Activated B cell treated with CpG ODN at 0.5 μM for 24 hours (primary cell): Measurements from ENCODE around the gene MVD. TPM values are rescaled to one million over a fixed set of nuclear protein-coding genes. Genes with fewer than 3 reads are reported as not detected.

ENCODE experiments used
- ATAC-seq: fragments of 200-7000 bp; cut with Tn5 transposase; one replicate; pipeline ENCODE4 v1.10.0; 2021; ENCODE audit warnings: low read depth, mild to moderate bottlenecking, moderate library complexity
- CTCF ChIA-PET: fragments of 350-600 bp; sonication (Branson Sonifier 250); formaldehyde crosslinking; loops from one replicate; lab custom pipeline; 2021; ENCODE audit warnings: antibody characterized with exemption; lab: Charles Lee
- POLR2A ChIA-PET: fragments of 350-600 bp; sonication (Branson Sonifier 250); formaldehyde crosslinking; loops from one replicate; lab custom pipeline; 2021; ENCODE audit warnings: antibody characterized with exemption; lab: Charles Lee
- DNase-seq: peaks from one replicate; pipeline ENCODE4 v3.0.0; 2022
- H3K27ac Mint-ChIP-seq: one replicate; pipeline ENCODE4 v1.8.0; 2020; ENCODE audit warnings: mixed read lengths
- H3K27me3 Mint-ChIP-seq: one replicate; pipeline ENCODE4 v1.8.0; 2021; ENCODE audit warnings: mixed read lengths
- H3K36me3 Mint-ChIP-seq: one replicate; pipeline ENCODE4 v1.8.0; 2021; ENCODE audit warnings: low read depth, mixed read lengths
- H3K4me1 Mint-ChIP-seq: one replicate; pipeline ENCODE4 v1.8.0; 2021; ENCODE audit warnings: mixed read lengths
- H3K4me3 Mint-ChIP-seq: one replicate; pipeline ENCODE4 v1.8.0; 2020; ENCODE audit warnings: mild to moderate bottlenecking, mixed read lengths
- H3K9me3 Mint-ChIP-seq: one replicate; pipeline ENCODE4 v1.8.0; 2020; ENCODE audit warnings: mixed read lengths
- CTCF ChIP-seq: fragments of 200-600 bp; IDR thresholded peaks from one replicate; pipeline ENCODE4 v1.8.0; 2022; ENCODE audit warnings: antibody characterized with exemption, mild to moderate bottlenecking
- intact Hi-C: fragments of 100-400 bp; cut with micrococcal nuclease; formaldehyde crosslinking; loops from one replicate; pipeline ENCODE4 v1.15.1; 2024
- total RNA-seq: library from RNA; stranded (reverse); gene quantifications from 2 replicates; pipeline ENCODE4 v1.2.3, GENCODE V29; 2022

MVD gene
- total RNA-seq, 1 donor from 2014 or later = 140 TPM

GRCh38 chr16:88651276-88651988, 11.5 kb downstream of the MVD start:
- no peak for TF ChIP-seq CTCF
- no peaks in the 10 kb centered on the region for H3K9me3 Mint-ChIP-seq
- intact Hi-C loops = loop anchor here (1.0 to 5.0 kb wide), 15 partner anchors 11 to 701 kb away; partner anchors contain the start of genes BANP, CDT1, CTU2 and GALNS
- peak overlapping the region; percentile 93 for H3K4me3 Mint-ChIP-seq
- ChIA-PET POLR2A (interaction anchor here (0.6 to 6.4 kb wide), 13 partner anchors 9 to 205 kb away, joined by 3 to 102 read pairs (median 5); partner anchors contain the start of genes GALNS, IL17C, MVD and TRAPPC2L), CTCF (interaction anchor here (0.8 to 1.2 kb wide), 2 partner anchors 18 to 57 kb away, joined by 3 read pairs; no protein-coding TSS in a partner anchor)
- peaks cover 44% of the 10 kb centered on the region for H3K4me1 Mint-ChIP-seq
- DNase-seq = peak; percentile 93
- H3K36me3 Mint-ChIP-seq = peaks cover 39% of the 10 kb centered on the region
- peak overlapping the region; percentile 93 for H3K27ac Mint-ChIP-seq
- no peaks in the 10 kb centered on the region for H3K27me3 Mint-ChIP-seq
- ATAC-seq = peak; percentile 85

GRCh38 chr16:88650749-88651275, 12.1 kb downstream of the MVD start, which contains the start of gene CYBA:
TSS of gene CYBA (minus strand) at chr16:88651053. CDS start at chr16:88651013, 40 bp downstream.
- H3K4me1 Mint-ChIP-seq = peaks cover 50% of the 10 kb centered on the region
- DNase-seq (no peak), ATAC-seq (peak; percentile 81)
- H3K4me3 Mint-ChIP-seq = peak within 1 kb of the TSS; percentile 93
- no peak for TF ChIP-seq CTCF
- peaks cover 41% of the 10 kb centered on the region for H3K36me3 Mint-ChIP-seq
- CTCF ChIA-PET = no interaction called here
- intact Hi-C loops = loop anchor here (1.0 to 5.0 kb wide), 15 partner anchors 11 to 700 kb away; partner anchors contain the start of genes BANP, CDT1, CTU2 and GALNS
- peak within 1 kb of the TSS; percentile 93 for H3K27ac Mint-ChIP-seq
- POLR2A ChIA-PET = interaction anchor here (0.6 to 6.4 kb wide), 16 partner anchors 9 to 206 kb away, joined by 3 to 102 read pairs (median 5); partner anchors contain the start of genes GALNS, IL17C, MVD and TRAPPC2L
- no peaks in the 10 kb centered on the region for H3K9me3 Mint-ChIP-seq
- H3K27me3 Mint-ChIP-seq = no peaks in the 10 kb centered on the region

GRCh38 chr16:88649924-88650748, 12.8 kb downstream of the MVD start:
- no peak for TF ChIP-seq CTCF
- H3K9me3 Mint-ChIP-seq = no peaks in the 10 kb centered on the region
- H3K4me3 Mint-ChIP-seq = peak overlapping the region; percentile 93
- ATAC-seq = peak; percentile 6
- ChIA-PET POLR2A (interaction anchor here (0.9 to 6.4 kb wide), 14 partner anchors 8 to 162 kb away, joined by 3 to 102 read pairs (median 6); partner anchors contain the start of genes APRT, IL17C, MVD and ZC3H18), CTCF (interaction anchor here (1.4 kb wide), 1 partner anchor 35 kb away, joined by 5 read pairs; no protein-coding TSS in a partner anchor)
- peak; percentile 66 for DNase-seq
- intact Hi-C loops = loop anchor here (2.0 to 5.0 kb wide), 4 partner anchors 153 to 699 kb away; partner anchors contain the start of genes BANP, CDT1, GALNS and TRAPPC2L
- H3K27me3 Mint-ChIP-seq = no peaks in the 10 kb centered on the region
- peaks cover 57% of the 10 kb centered on the region for H3K4me1 Mint-ChIP-seq
- H3K27ac Mint-ChIP-seq = peak overlapping the region; percentile 92
- H3K36me3 Mint-ChIP-seq = peaks cover 44% of the 10 kb centered on the region

DNA sequence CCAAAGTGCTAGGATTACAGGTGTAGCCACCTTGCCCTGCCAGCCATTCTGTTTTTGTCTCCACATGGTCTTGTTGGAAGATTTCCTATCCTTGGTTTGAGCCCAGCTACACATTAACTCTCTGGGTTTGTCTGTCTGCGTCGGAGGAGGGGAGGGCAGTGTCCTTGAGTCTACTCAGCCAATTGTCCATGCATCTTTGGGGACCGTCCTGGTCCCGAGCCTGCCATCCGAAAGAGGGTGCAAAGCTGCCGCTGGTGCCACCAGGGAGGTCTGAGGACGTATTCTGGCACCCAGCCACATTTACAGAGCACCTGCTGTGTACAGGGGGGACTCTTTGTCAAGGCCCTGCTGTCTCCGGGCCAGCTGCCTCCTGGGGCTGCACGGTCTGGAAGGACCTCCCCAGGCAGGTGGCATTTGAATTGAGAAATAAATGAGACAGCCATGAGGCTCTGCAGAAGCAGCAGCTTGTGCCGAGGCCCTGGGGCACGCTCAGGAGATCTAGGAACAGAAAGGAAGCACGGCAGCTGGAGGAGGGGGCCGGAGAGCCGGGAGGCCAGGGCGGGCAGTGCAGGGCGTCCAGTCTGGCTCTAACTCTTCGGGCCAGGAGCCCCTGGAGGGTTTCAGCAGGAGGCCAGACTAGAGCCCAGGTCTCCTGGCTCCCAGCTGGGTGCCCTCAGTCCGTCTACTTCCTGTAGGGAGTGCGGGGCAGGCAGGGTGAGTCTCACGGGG, 13.5 kb downstream of the MVD start:
- no peak for DNase-seq
- intact Hi-C loops = no loop called here
- POLR2A ChIA-PET = interaction anchor here (0.6 to 6.4 kb wide), 17 partner anchors 9 to 773 kb away, joined by 3 to 102 read pairs (median 6); partner anchors contain the start of genes APRT, CTU2, IL17C and MVD
- Mint-ChIP-seq H3K27me3 (no peaks in the 10 kb centered on the region), H3K4me1 (peaks cover 65% of the 10 kb centered on the region), H3K36me3 (peaks cover 44% of the 10 kb centered on the region), H3K27ac (peak overlapping the region; percentile 92), H3K4me3 (peak overlapping the region; percentile 93), H3K9me3 (no peaks in the 10 kb centered on the region)
- CTCF ChIA-PET = interaction anchor here (1.0 to 1.4 kb wide), 2 partner anchors 13 to 36 kb away, joined by 3 to 5 read pairs; no protein-coding TSS in a partner anchor
- no peak for ATAC-seq
- no peak for TF ChIP-seq CTCF
